ENCODE results near the gene MINDY4.

MINDY4 gene

DNA sequence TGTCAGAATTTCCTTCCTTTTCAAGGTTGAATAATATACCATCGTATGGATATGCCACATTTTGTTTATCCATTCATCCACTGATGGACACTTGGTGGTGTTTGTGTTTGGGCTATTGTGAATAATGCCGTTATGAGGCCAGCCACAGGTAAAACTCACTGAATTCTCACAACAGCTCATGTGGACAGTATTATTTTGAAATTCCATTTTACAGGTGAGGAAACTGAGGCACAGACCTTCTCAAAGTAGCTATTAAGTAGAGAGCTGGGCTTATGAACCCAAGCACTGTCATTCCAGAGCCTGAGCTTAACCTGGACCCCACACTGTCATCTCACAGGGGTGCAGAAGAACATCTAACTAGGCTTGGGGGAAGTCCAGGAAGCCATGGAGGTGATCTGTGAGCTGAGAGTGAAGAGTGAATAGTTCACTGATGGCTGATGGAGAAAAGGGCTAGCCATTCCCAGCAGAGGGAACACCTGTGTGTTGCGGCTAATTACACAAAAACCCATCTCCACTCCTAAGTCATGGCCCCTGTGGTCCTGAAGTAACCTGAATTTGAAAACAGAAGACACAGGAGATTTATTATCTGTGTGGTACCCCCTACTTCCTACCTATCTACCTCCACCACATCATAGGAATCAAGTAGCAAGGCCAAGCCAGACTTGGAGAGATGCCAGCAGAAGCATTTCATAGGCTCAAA lies 10.6 kb upstream of the MINDY4 start:
- TF ChIP-seq RAD21 (IDR thresholded peaks at IDR 0.05; ENCODE audit: low read depth) (no peak), NFIC (IDR thresholded peaks at IDR 0.05) (no peak), FOXM1 (IDR thresholded peaks at IDR 0.05; ENCODE audit: borderline replicate concordance, low read depth) (no peak), TCF12 (IDR thresholded peaks at IDR 0.05; ENCODE audit: low read depth) (no peak), CREB1 (IDR thresholded peaks at IDR 0.05; ENCODE audit: low read depth) (no peak), EP300 (IDR thresholded peaks at IDR 0.05; ENCODE audit: borderline replicate concordance) (no peak), CEBPB (IDR thresholded peaks at IDR 0.05) (no peak), ZBTB7A (IDR thresholded peaks at IDR 0.05; ENCODE audit: low read depth) (no peak), EGR1 (IDR thresholded peaks at IDR 0.05) (no peak), YY1 (IDR thresholded peaks at IDR 0.05; ENCODE audit: low read depth) (no peak)
- TF ChIP-seq, protein P1, sequence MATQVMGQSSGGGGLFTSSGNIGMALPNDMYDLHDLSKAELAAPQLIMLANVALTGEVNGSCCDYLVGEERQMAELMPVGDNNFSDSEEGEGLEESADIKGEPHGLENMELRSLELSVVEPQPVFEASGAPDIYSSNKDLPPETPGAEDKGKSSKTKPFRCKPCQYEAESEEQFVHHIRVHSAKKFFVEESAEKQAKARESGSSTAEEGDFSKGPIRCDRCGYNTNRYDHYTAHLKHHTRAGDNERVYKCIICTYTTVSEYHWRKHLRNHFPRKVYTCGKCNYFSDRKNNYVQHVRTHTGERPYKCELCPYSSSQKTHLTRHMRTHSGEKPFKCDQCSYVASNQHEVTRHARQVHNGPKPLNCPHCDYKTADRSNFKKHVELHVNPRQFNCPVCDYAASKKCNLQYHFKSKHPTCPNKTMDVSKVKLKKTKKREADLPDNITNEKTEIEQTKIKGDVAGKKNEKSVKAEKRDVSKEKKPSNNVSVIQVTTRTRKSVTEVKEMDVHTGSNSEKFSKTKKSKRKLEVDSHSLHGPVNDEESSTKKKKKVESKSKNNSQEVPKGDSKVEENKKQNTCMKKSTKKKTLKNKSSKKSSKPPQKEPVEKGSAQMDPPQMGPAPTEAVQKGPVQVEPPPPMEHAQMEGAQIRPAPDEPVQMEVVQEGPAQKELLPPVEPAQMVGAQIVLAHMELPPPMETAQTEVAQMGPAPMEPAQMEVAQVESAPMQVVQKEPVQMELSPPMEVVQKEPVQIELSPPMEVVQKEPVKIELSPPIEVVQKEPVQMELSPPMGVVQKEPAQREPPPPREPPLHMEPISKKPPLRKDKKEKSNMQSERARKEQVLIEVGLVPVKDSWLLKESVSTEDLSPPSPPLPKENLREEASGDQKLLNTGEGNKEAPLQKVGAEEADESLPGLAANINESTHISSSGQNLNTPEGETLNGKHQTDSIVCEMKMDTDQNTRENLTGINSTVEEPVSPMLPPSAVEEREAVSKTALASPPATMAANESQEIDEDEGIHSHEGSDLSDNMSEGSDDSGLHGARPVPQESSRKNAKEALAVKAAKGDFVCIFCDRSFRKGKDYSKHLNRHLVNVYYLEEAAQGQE (IDR thresholded peaks at IDR 0.05; ENCODE audit: low read depth), result no peak

DNA sequence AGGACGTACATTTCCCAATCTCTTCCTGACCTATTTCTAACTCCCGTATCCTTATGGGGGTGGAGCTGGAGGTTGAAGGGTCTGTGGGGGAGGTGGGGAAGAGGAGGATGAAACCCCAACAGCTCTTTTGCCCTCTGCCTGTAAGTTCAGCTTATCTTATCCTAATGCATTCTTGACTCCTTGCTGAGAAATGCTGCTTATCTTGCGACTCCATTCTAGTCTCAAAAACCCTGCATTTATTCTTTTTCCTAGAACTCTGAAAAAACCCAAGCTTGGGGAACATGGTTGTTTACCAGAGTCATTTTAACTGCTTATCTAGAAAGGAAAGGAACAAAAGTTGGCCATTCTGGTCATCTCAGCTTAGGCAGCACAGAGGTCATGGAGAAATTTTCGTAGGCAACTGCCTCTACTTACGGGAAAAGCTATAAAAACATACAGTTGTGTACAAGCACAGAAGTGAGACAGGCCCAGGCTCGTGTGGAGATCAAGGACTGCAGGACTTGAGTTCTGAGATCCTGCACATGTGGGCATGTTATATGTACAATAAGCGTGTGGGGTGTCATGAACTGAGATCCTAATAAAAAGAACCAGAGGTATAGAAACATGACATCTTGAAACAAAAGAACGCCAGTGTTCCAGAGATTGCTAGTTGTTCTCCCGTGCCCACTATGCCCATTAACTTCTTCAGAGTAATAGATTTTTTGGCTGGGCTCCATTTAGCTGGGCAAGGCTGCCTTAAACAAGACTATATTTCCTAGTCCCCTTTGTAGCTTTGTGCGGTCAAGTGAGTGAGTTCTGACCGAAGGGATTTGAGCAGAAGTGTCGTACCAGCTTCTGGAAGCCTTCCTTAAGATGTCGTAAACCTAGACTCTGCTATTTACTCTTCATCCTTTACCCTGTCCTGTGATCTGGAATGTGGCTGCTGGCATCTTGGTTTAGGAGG lies 9.7 kb upstream of the MINDY4 start:
- no peak for TF ChIP-seq RAD21 (IDR thresholded peaks at IDR 0.05; ENCODE audit: low read depth)
- no peak for TF ChIP-seq TCF12 (IDR thresholded peaks at IDR 0.05; ENCODE audit: low read depth)
- TF ChIP-seq, protein P2, sequence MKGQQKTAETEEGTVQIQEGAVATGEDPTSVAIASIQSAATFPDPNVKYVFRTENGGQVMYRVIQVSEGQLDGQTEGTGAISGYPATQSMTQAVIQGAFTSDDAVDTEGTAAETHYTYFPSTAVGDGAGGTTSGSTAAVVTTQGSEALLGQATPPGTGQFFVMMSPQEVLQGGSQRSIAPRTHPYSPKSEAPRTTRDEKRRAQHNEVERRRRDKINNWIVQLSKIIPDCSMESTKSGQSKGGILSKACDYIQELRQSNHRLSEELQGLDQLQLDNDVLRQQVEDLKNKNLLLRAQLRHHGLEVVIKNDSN (IDR thresholded peaks at IDR 0.05), result no peak

DNA sequence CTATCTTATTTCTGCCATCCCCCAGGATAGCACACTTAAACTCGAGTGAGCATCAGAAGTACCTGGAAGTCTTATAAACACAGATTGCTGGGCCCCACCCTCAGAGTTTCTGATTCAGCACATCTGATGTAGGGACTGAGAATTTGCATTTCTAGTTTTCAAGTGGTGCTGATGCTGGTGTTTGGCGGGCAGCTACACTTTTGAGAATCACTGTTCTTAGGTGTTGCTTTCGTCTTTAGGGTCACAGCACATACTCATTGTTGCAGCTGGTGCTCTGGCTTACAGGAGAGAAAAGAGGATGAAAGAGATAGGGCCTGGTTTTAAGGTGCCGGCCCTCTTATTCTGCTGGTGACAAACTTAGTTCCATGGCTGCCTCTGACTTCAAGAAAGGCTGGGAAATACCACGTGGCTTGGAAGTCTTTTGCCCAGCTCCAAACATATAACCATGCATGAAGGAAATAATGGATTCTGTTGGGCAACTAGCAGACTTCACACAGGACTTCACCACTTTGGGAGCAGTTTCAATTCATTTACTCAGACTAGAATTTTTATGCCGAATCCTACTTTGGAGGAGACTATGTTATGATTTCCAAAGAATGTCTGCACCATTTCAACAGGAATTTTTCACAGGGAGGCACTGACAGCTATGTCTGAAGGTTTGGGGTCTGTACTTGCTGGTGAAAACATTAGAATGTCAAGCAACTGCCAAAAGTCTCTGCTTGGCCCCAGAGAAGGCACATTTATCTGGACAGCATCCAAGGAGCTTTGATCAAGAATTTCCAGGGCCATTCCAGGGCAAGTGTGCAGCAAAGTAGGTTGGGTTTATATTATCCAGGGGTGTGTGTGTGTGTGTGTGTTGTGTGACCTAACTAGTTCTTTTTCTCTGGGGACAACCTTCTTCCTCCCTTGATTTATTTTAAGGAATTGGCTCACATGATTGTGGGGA lies 6.9 kb upstream of the MINDY4 start:
- TF ChIP-seq EGR1 (IDR thresholded peaks at IDR 0.05) (no peak), NFIC (IDR thresholded peaks at IDR 0.05) (peak; percentile 17; the same call in 1 of the 2 replicates)

DNA sequence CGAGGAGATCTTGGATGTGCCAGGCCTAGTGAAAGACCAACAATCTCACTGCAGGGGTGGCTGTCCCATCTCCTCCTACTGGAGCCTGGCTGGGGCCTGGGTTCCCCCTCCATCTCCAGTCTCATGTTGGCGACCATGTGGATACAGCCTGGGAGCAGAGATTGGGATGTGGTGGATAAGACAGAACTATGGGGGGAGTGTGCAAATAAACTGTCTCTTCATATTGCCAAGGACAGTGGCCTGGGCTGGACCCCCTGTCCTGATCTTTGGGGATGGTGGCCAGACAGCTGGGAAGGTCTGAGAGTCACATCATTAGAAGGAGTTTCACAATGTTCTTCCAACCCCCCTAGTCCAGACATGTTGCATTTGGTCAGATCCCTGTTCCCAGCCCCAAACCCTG lies 5.8 kb upstream of the MINDY4 start:
- TF ChIP-seq NFIC (IDR thresholded peaks at IDR 0.05) (no peak), YY1 (IDR thresholded peaks at IDR 0.05; ENCODE audit: low read depth) (no peak)
- TF ChIP-seq, protein P3, sequence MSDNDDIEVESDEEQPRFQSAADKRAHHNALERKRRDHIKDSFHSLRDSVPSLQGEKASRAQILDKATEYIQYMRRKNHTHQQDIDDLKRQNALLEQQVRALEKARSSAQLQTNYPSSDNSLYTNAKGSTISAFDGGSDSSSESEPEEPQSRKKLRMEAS (IDR thresholded peaks at IDR 0.05), result no peak

DNA sequence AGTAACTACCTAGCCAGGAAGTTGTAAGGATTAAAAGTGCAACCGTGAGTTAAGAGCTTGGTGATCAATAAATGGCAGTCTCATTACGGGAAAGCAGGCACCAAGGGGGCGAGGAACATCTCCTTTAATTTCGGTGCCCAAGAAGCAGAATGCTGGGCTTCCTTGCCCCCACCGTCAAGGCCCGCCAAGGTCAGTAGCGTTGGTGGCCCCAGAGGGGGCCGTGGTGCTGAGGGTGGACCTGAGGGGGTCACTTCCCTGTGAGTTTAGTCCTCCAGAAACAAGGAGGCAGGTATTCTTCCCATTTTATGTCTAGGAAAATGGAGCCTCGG lies 408 bp upstream of the MINDY4 start:
- TF ChIP-seq RAD21 (IDR thresholded peaks at IDR 0.05; ENCODE audit: low read depth), result no peak
- TF ChIP-seq TCF12 (IDR thresholded peaks at IDR 0.05; ENCODE audit: low read depth), result no peak
- TF ChIP-seq, protein P1 (IDR thresholded peaks at IDR 0.05; ENCODE audit: low read depth), result no peak
- no peak for TF ChIP-seq EGR1 (IDR thresholded peaks at IDR 0.05)
- no peak for TF ChIP-seq ZBTB7A (IDR thresholded peaks at IDR 0.05; ENCODE audit: low read depth)
- TF ChIP-seq, protein P2 (IDR thresholded peaks at IDR 0.05), result no peak
- TF ChIP-seq TEAD4 (IDR thresholded peaks at IDR 0.05), result no peak
- no peak for TF ChIP-seq NFIC (IDR thresholded peaks at IDR 0.05)
- no peak for TF ChIP-seq TAF1 (IDR thresholded peaks at IDR 0.05; ENCODE audit: low read depth)
- no peak for TF ChIP-seq FOXM1 (IDR thresholded peaks at IDR 0.05; ENCODE audit: borderline replicate concordance, low read depth)
- no peak for TF ChIP-seq EP300 (IDR thresholded peaks at IDR 0.05; ENCODE audit: borderline replicate concordance)
- TF ChIP-seq, protein P3 (IDR thresholded peaks at IDR 0.05), result no peak; the same call in 1 of the 2 replicates
